ENCODE results near the gene SGPP2. TPM values are rescaled to one million over a fixed set of nuclear protein-coding genes. Genes with fewer than 3 reads are reported as not detected.
A peak's percentile ranks its signal among the peaks of the same experiment; 100 is the strongest.

Gene SGPP2
- total RNA-seq, 1 experiment from 2014 or later = 0.57 TPM

GRCh38 chr2:222451224-222451674 is 26.9 kb downstream of the SGPP2 start:
- H3K27me3 ChIP-seq (ENCODE audit: insufficient read depth, low read depth) = no peaks in the 10 kb centered on the region
- no peak for TF ChIP-seq CTCF (conservative IDR thresholded peaks at IDR 0.05)
- TF ChIP-seq EZH2 (IDR thresholded peaks at IDR 0.05; ENCODE audit: low read depth) = no peak
- H3F3A ChIP-seq (ENCODE audit: insufficient read depth, low read depth) = no peaks in the 10 kb centered on the region
- H3K4me2 ChIP-seq = no peak overlapping the region
- H3K36me3 ChIP-seq (ENCODE audit: low read depth) = no peaks in the 10 kb centered on the region
- H3K27ac ChIP-seq = no peak overlapping the region
- no TSS peak for BruUV-seq (replicated peaks)
- no peaks in the 10 kb centered on the region for H3K9me2 ChIP-seq (ENCODE audit: insufficient read depth)
- H4K20me1 ChIP-seq (ENCODE audit: insufficient read depth) = no peaks in the 10 kb centered on the region
- ChIA-PET POLR2A (ENCODE audit: unreplicated experiment) (no interaction called here), CTCF (interaction anchor here (0.7 kb wide), 2 partner anchors 472 to 529 kb away, joined by 3 to 4 read pairs; no protein-coding TSS in a partner anchor)
- H2AFZ ChIP-seq = no peak overlapping the region
- DNase-seq = no peak
- intact Hi-C loops (cut with micrococcal nuclease; ENCODE audit: unreplicated experiment) = no loop called here
- H3K9me3 ChIP-seq (ENCODE audit: insufficient read depth, low read depth) = no peaks in the 10 kb centered on the region
- no peaks in the 10 kb centered on the region for H3K4me1 ChIP-seq (replicated peaks; ENCODE audit: insufficient read depth)
- H3K4me3 ChIP-seq = no peak overlapping the region
- no peaks in the 10 kb centered on the region for H3K79me2 ChIP-seq (ENCODE audit: low read depth)

- Histone ChIP-seq H4K20me1 (ENCODE audit: insufficient read depth) (no peaks in the 10 kb centered on the region), H3K27ac (no peak overlapping the region), H3K36me3 (ENCODE audit: low read depth) (no peaks in the 10 kb centered on the region), H3K27me3 (ENCODE audit: insufficient read depth, low read depth) (no peaks in the 10 kb centered on the region), H3K9me3 (ENCODE audit: insufficient read depth, low read depth) (no peaks in the 10 kb centered on the region), H2AFZ (no peak overlapping the region), H3K4me1 (replicated peaks; ENCODE audit: insufficient read depth) (no peaks in the 10 kb centered on the region), H3F3A (ENCODE audit: insufficient read depth, low read depth) (no peaks in the 10 kb centered on the region), H3K9me2 (ENCODE audit: insufficient read depth) (no peaks in the 10 kb centered on the region), H3K4me3 (no peak overlapping the region), H3K4me2 (no peak overlapping the region), H3K79me2 (ENCODE audit: low read depth) (no peaks in the 10 kb centered on the region)
- CTCF ChIA-PET = no interaction called here
- peak; percentile 61 to 66 for DNase-seq
- intact Hi-C loops (cut with micrococcal nuclease; ENCODE audit: unreplicated experiment) = no loop called here
- TF ChIP-seq EZH2 (IDR thresholded peaks at IDR 0.05; ENCODE audit: low read depth) (no peak), CTCF (conservative IDR thresholded peaks at IDR 0.05) (no peak)
- POLR2A ChIA-PET (ENCODE audit: unreplicated experiment) = interaction anchor here (0.7 kb wide), 1 partner anchor 12 kb away, joined by 6 read pairs; no protein-coding TSS in a partner anchor
- BruUV-seq (replicated peaks) = no TSS peak
Observed at GRCh38 chr2:222452422-222452950, 28.1 kb downstream of the SGPP2 start.

GRCh38 chr2:222456479-222457077 is 32.2 kb downstream of the SGPP2 start:
- Histone ChIP-seq H3K4me2 (no peak overlapping the region), H2AFZ (no peak overlapping the region), H3K27me3 (ENCODE audit: insufficient read depth, low read depth) (no peaks in the 10 kb centered on the region), H3K36me3 (ENCODE audit: low read depth) (no peaks in the 10 kb centered on the region), H3K27ac (no peak overlapping the region), H3K4me1 (replicated peaks; ENCODE audit: insufficient read depth) (no peaks in the 10 kb centered on the region), H3K79me2 (ENCODE audit: low read depth) (no peaks in the 10 kb centered on the region), H3K9me3 (ENCODE audit: insufficient read depth, low read depth) (no peaks in the 10 kb centered on the region), H3K9me2 (ENCODE audit: insufficient read depth) (no peaks in the 10 kb centered on the region), H3F3A (ENCODE audit: insufficient read depth, low read depth) (no peaks in the 10 kb centered on the region), H4K20me1 (ENCODE audit: insufficient read depth) (no peaks in the 10 kb centered on the region), H3K4me3 (no peak overlapping the region)
- BruUV-seq (replicated peaks) = no TSS peak
- POLR2A ChIA-PET (ENCODE audit: unreplicated experiment) = no interaction called here
- no peak for DNase-seq
- no peak for TF ChIP-seq EZH2 (IDR thresholded peaks at IDR 0.05; ENCODE audit: low read depth)
- intact Hi-C loops (cut with micrococcal nuclease; ENCODE audit: unreplicated experiment) = no loop called here
- CTCF ChIA-PET = interaction anchor here (0.5 kb wide), 1 partner anchor 212 kb away, joined by 5 read pairs; no protein-coding TSS in a partner anchor

Data from PC-9 (cell line).